AG04450 (cell line): ENCODE results near the gene STPG3. TPM values are rescaled to one million over a fixed set of nuclear protein-coding genes. Genes with fewer than 3 reads are reported as not detected.

ENCODE experiments used
- CTCF ChIA-PET: fragments of 300-600, 350-600 bp; formaldehyde crosslinking; extraction: SDS; loops from one replicate; lab custom pipeline; 2022; ENCODE audit warnings: antibody characterized with exemption, inconsistent platforms; lab: Charles Lee
- POLR2A ChIA-PET: fragments of 350-600 bp; formaldehyde crosslinking; extraction: SDS; loops from one replicate; lab custom pipeline; 2021; ENCODE audit warnings: antibody characterized with exemption, inconsistent platforms; lab: Yijun Ruan, JAX
- DNase-seq: peaks from one replicate; pipeline ENCODE4 v3.0.0-alpha.2; 2011; ENCODE audit warnings: low read depth, low spot score
- H3K27ac ChIP-seq: one replicate; pipeline ENCODE4 v1.5.1; 2012; ENCODE audit warnings: low read depth, low read length, control low read depth
- H3K27me3 ChIP-seq: one replicate; pipeline ENCODE4 v1.6.0; 2012; ENCODE audit warnings: low read length; ENCODE audit not compliant: control insufficient read depth, insufficient read depth
- H3K4me3 ChIP-seq: 2 replicates; pipeline ENCODE4 v1.5.1; 2011; ENCODE audit warnings: mild to moderate bottlenecking, low read depth, low read length, control low read depth
- H3K9me3 ChIP-seq: 2 replicates; pipeline ENCODE4 v1.5.1; 2012; ENCODE audit warnings: low read length; ENCODE audit not compliant: control insufficient read depth, insufficient read depth
- CTCF ChIP-seq: IDR thresholded peaks from 2 replicates; pipeline ENCODE4 v1.5.1; 2011; ENCODE audit warnings: low read depth, low read length, control low read depth, inconsistent platforms
- polyA plus RNA-seq: library from polyadenylated mRNA; depleted of rRNA; stranded (reverse); fragments of >200 nt; gene quantifications from 2 replicates; pipeline ENCODE4 v1.2.3, GENCODE V29; 2011

Gene STPG3
- polyA plus RNA-seq, 1 experiment: not detected

- peak overlapping the region; percentile 77 for H3K4me3 ChIP-seq
- no peak for TF ChIP-seq CTCF
- DNase-seq: no peak
- H3K27me3 ChIP-seq: no peaks in the 10 kb centered on the region
- CTCF ChIA-PET: interaction anchor here (1.3 kb wide), 1 partner anchor 41 kb away, joined by 5 read pairs; no protein-coding TSS in a partner anchor
- H3K27ac ChIP-seq: peak overlapping the region; percentile 84
- POLR2A ChIA-PET: interaction anchor here (0.7 to 1.8 kb wide), 4 partner anchors 10 to 38 kb away, joined by 4 to 21 read pairs (median 5); partner anchors contain the start of genes NELFB and TUBB4B
- peaks cover 5% of the 10 kb centered on the region; the same call in 1 of the 2 replicates for H3K9me3 ChIP-seq
Measured at GRCh38 chr9:137278061-137278701, 27.1 kb downstream of the STPG3 start.

- POLR2A ChIA-PET: interaction anchor here (0.7 kb wide), 1 partner anchor 272 kb away, joined by 3 read pairs; no protein-coding TSS in a partner anchor
- H3K4me3 ChIP-seq: peak overlapping the region; percentile 77
Measured at GRCh38 chr9:137278721-137279711, 27.9 kb downstream of the STPG3 start.

GRCh38 chr9:137279741-137280473 lies 28.8 kb downstream of the STPG3 start:
- Histone ChIP-seq H3K27me3 (no peaks in the 10 kb centered on the region), H3K9me3 (peaks cover 5% of the 10 kb centered on the region; the same call in 1 of the 2 replicates), H3K27ac (no peak overlapping the region), H3K4me3 (no peak overlapping the region)
- no peak for DNase-seq
- no peak for TF ChIP-seq CTCF
- ChIA-PET CTCF (no interaction called here), POLR2A (interaction anchor here (0.7 kb wide), 1 partner anchor 271 kb away, joined by 3 read pairs; no protein-coding TSS in a partner anchor)

More at GRCh38 chr9:137278721-137279711, 27.9 kb downstream of the STPG3 start:
- CTCF ChIA-PET: no interaction called here
- no peak overlapping the region for H3K27ac ChIP-seq
- H3K9me3 ChIP-seq: peaks cover 5% of the 10 kb centered on the region; the same call in 1 of the 2 replicates
- TF ChIP-seq CTCF: no peak
- no peaks in the 10 kb centered on the region for H3K27me3 ChIP-seq
- DNase-seq: no peak

- Histone ChIP-seq H3K4me3 (no peak overlapping the region), H3K9me3 (peaks cover 5% of the 10 kb centered on the region; the same call in 1 of the 2 replicates), H3K27me3 (no peaks in the 10 kb centered on the region), H3K27ac (no peak overlapping the region)
- POLR2A ChIA-PET: no interaction called here
- no peak for DNase-seq
- CTCF ChIA-PET: no interaction called here
- peak; percentile 16; the same call in 1 of the 2 replicates for TF ChIP-seq CTCF
Measured at GRCh38 chr9:137280474-137281344, 29.6 kb downstream of the STPG3 start.
